HepG2 (cell line): Measurements from ENCODE around the gene NME2. TPM values are rescaled to one million over a fixed set of nuclear protein-coding genes. Genes with fewer than 3 reads are reported as not detected.
A peak's percentile ranks its signal among the peaks of the same experiment; 100 is the strongest.

Source experiments
- CEBPG ChIP-seq: IDR thresholded peaks from 2 replicates; pipeline ENCODE4 v1.6.1; 2016
- CSRNP2 ChIP-seq: sonication (generic); formaldehyde crosslinking; conservative IDR thresholded peaks from 2 replicates; pipeline ENCODE4 v1.8.0; 2022; ENCODE audit warnings: low read depth, missing genetic modification reagents
- DNMT1 ChIP-seq: sonication (generic); formaldehyde crosslinking; IDR thresholded peaks from 2 replicates; pipeline ENCODE4 v1.5.1; 2020; ENCODE audit warnings: mild to moderate bottlenecking, missing genetic modification reagents
- ETV6 ChIP-seq: sonication (generic); formaldehyde crosslinking; conservative IDR thresholded peaks from 2 replicates; pipeline ENCODE4 v1.4.0; 2020; ENCODE audit warnings: missing genetic modification reagents
- FOXJ3 ChIP-seq: sonication (generic); formaldehyde crosslinking; IDR thresholded peaks from 2 replicates; pipeline ENCODE4 v1.4.0; 2020; ENCODE audit warnings: missing genetic modification reagents, mild to moderate bottlenecking, borderline replicate concordance
- MAFG ChIP-seq: sonication (generic); formaldehyde crosslinking; IDR thresholded peaks from 2 replicates; pipeline ENCODE4 v1.5.1; 2020; ENCODE audit warnings: mild to moderate bottlenecking, missing genetic modification reagents
- MBNL3 ChIP-seq: fragments of 250-450 bp; sonication (Bioruptor Pico); conservative IDR thresholded peaks from 2 replicates; pipeline ENCODE4 v1.8.0; 2022; ENCODE audit warnings: mild to moderate bottlenecking, inconsistent platforms
- MTA3 ChIP-seq: sonication (generic); formaldehyde crosslinking; IDR thresholded peaks from 2 replicates; pipeline ENCODE4 v1.4.0; 2020; ENCODE audit warnings: missing genetic modification reagents
- MTF1 ChIP-seq: sonication (generic); formaldehyde crosslinking; IDR thresholded peaks from 2 replicates; pipeline ENCODE4 v1.5.0; 2020; ENCODE audit warnings: missing genetic modification reagents
- MXD1 ChIP-seq: sonication (generic); formaldehyde crosslinking; IDR thresholded peaks from 2 replicates; pipeline ENCODE4 v1.4.0; 2020; ENCODE audit warnings: mild to moderate bottlenecking, missing genetic modification reagents
- NFYC ChIP-seq: IDR thresholded peaks from 2 replicates; pipeline ENCODE4 v1.6.1; 2016; ENCODE audit warnings: missing genetic modification reagents, missing compliant biosample characterization
- PRDM10 ChIP-seq: sonication (generic); formaldehyde crosslinking; IDR thresholded peaks from 2 replicates; pipeline ENCODE4 v1.4.0; 2020; ENCODE audit warnings: low read depth, missing genetic modification reagents
- RBM22 ChIP-seq: fragments of 200-400 bp; formaldehyde crosslinking; optimal IDR thresholded peaks from 2 replicates; pipeline ENCODE3; 2017; ENCODE audit warnings: mild to moderate bottlenecking, low read length, moderate library complexity
- SNAPC5 ChIP-seq: sonication (generic); formaldehyde crosslinking; IDR thresholded peaks from 2 replicates; pipeline ENCODE4 v1.8.1; 2023; ENCODE audit warnings: mild to moderate bottlenecking, missing genetic modification reagents, borderline replicate concordance
- TFE3 ChIP-seq: IDR thresholded peaks from 2 replicates; pipeline ENCODE4 v1.6.1; 2016
- WIZ ChIP-seq: sonication (generic); formaldehyde crosslinking; IDR thresholded peaks from 2 replicates; pipeline ENCODE4 v1.5.1; 2020; ENCODE audit warnings: mild to moderate bottlenecking, missing genetic modification reagents
- ZBTB34 ChIP-seq: sonication (generic); formaldehyde crosslinking; IDR thresholded peaks from 2 replicates; pipeline ENCODE4 v1.8.0; 2022; ENCODE audit warnings: mild to moderate bottlenecking, missing genetic modification reagents
- ZFX ChIP-seq: sonication (generic); formaldehyde crosslinking; IDR thresholded peaks from 2 replicates; pipeline ENCODE4 v1.4.0; 2020; ENCODE audit warnings: mild to moderate bottlenecking, low read depth, missing genetic modification reagents, moderate library complexity
- ZNF136 ChIP-seq: sonication (generic); formaldehyde crosslinking; IDR thresholded peaks from 2 replicates; pipeline ENCODE4 v1.8.1; 2022; ENCODE audit warnings: low read depth, mild to moderate bottlenecking, moderate library complexity, missing genetic modification reagents
- ZNF143 ChIP-seq: sonication (generic); formaldehyde crosslinking; IDR thresholded peaks from 2 replicates; pipeline ENCODE4 v1.4.0; 2020; ENCODE audit warnings: missing genetic modification reagents
- ZNF30 ChIP-seq: sonication (generic); formaldehyde crosslinking; IDR thresholded peaks from 2 replicates; pipeline ENCODE4 v1.5.0; 2020; ENCODE audit warnings: mild to moderate bottlenecking, missing genetic modification reagents
- ZNF589 ChIP-seq: sonication (generic); formaldehyde crosslinking; conservative IDR thresholded peaks from 2 replicates; pipeline ENCODE4 v1.8.0; 2022; ENCODE audit warnings: mild to moderate bottlenecking, moderate library complexity, missing genetic modification reagents
- ZSCAN21 ChIP-seq: sonication (generic); formaldehyde crosslinking; IDR thresholded peaks from 2 replicates; pipeline ENCODE4 v1.8.0; 2022; ENCODE audit warnings: mild to moderate bottlenecking, missing genetic modification reagents, moderate library complexity, borderline replicate concordance
- polyA plus RNA-seq, 8 experiments: library from polyadenylated mRNA; depleted of rRNA in 3 of 8; stranded (reverse) in 7 of 8; unstranded in 1 of 8; fragments of >200 nt; fragmentation: Illumina TruSeq in 4 of 8; extraction: Trizol in 4 of 8; gene quantifications; 2 replicates each; pipeline versions ENCODE4 v1.2.1 to v1.2.3, GENCODE V29; 2011 to 2016; ENCODE audit warnings: low read depth in 4 of 8, missing spikeins in 1 of 8, mixed read lengths in 1 of 8; ENCODE audit not compliant: insufficient read depth in 1 of 8
- total RNA-seq, 5 experiments: library from RNA; depleted of rRNA; stranded (reverse); fragments of >200 nt; fragmentation: Illumina TruSeq; extraction: Trizol; gene quantifications; 2 replicates each; pipeline ENCODE4 v1.2.3, GENCODE V29; 2016; ENCODE audit warnings: low read depth in 1 of 5

The NME2 gene
- total and polyA plus RNA-seq, 2 of the 13 experiments (the other 11 are each of a cell fraction or from before 2014, with no cell fraction given), result 790 to 1,213 TPM

- TF ChIP-seq MTF1 (CRISPR knock-in tag) (no peak), MTA3 (CRISPR knock-in tag) (no peak), MBNL3 (no peak), CSRNP2 (CRISPR knock-in tag) (no peak), ZNF589 (CRISPR knock-in tag) (0 out of 2 replicates have a peak, but pooled peaks have one; percentile 45), DNMT1 (CRISPR knock-in tag) (no peak), ETV6 (CRISPR knock-in tag) (no peak), NFYC (CRISPR knock-in tag) (no peak), MAFG (CRISPR knock-in tag) (no peak), WIZ (CRISPR knock-in tag) (no peak), CEBPG (CRISPR knock-in tag) (no peak), ZFX (CRISPR knock-in tag) (no peak), TFE3 (CRISPR knock-in tag) (no peak), PRDM10 (no peak), ZNF136 (CRISPR knock-in tag) (0 out of 2 replicates have a peak, but pooled peaks have one; percentile 29), ZNF30 (CRISPR knock-in tag) (no peak), FOXJ3 (no peak), ZNF143 (CRISPR knock-in tag) (no peak), ZBTB34 (CRISPR knock-in tag) (0 out of 2 replicates have a peak, but pooled peaks have one; percentile 19), SNAPC5 (no peak), MXD1 (CRISPR knock-in tag) (no peak), ZSCAN21 (no peak), RBM22 (peak; percentile 17)
Observed at GRCh38 chr17:51165680-51166197, 472 bp upstream of the NME2 start (continued).
